HTR-8/SVneo (cell line): ENCODE measurements around the gene TMEM179.

Source experiments
- DNase-seq: peaks from one replicate; pipeline ENCODE4 v3.0.0; 2011; ENCODE audit warnings: low spot score, mixed read lengths; ENCODE audit not compliant: insufficient read length
- FAIRE-seq: peaks from 2 replicates; lab custom pipeline; 2011; peaks lifted over from hg19 to GRCh38; lab: Jason Lieb, UNC

The TMEM179 gene

DNA sequence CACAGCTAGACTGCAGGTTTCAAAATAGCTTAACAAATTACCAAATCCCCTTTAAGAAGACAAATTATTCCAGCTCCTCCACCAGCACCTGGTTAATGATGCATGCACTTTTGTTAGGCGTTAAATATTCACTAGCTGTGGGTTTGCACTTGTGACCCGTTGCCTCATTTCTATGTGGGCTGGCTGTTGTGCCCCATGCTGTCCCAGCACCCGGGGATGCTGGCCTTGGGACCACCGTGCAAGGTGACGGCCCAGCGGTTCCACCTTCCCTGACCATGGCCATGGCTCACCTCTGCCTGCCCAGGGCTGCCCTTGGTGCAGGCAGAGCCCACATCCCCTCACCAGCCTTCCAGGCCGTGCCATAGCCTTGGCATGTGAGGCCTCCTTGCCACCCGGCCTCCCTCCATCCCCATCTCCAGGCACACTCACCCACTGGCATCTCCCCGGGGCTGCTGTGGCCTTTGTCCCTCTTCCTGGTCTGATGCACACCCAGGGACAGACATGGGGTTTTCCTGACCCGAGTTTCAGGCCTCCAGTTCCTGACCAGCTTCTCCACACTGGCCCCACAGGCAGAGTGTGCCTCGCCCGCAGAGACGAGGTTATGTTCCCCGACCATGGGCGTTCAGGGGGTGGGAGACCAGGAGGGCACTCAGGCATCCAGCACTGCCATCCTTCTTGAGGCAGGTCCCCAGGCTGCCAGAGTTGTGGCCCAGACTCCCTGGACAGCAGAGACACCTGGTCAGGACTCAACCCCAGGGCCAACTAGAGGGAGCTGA, 45.4 kb downstream of the TMEM179 start:
- DNase-seq, result no peak
- no peak for FAIRE-seq

DNA sequence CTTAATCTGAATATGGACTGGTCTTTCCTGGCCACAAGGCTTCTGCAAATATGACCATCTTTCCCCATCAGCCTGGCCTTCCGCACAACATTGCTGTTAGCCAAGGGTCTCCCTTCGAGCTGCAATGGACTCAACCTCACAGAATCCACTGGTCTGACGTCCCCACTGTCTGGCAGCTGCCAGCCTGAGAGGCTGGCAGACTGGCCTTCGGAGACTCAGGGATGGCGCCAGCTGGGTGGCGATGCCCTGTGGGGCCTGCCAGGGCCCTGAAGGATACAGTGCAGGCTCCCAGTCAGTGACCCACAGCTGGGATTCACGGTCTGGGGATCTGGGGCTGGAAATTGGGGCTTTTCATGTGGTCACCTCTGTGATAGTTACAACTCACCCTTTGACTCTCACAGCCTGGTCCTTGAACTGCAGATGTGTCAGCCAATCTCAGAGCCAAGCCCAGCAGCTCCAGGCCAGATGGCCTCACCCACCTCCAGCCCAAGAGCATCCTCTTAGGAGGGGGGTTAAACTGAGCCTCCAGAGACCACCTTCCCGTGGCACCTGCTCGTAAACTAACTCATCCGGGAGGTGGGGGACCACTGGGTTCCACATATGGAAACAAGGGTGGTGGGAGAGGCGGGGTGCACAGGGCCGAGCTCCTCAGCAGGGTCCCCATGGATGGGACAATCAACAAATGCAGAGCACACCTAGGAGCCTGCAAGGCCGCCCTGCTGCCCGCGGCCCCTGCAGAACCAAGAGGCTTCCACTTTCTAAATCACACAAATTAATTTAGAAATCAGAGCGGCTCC, 46.1 kb downstream of the TMEM179 start:
- no peak for FAIRE-seq
- DNase-seq, result no peak

DNA sequence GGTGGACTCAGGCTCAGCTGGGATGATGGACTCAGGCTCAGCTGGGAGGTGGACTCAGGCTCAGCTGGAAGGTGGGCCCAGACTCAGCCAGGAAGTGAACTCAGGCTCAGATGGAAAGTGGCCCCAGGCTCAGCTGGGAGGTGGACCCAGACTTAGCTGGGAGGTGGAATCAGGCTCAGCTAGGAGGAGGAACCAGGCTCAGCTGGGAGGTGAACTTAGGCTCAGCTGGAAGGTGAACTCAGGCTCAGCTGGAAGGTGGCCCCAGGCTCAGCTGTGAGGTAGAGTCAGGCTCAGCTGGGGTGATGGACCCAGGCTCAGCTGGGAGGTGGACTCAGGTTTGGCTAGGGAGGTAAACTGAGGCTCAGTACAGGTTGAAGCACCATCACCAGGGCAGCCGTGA, 46.8 kb downstream of the TMEM179 start:
- FAIRE-seq (no peak), DNase-seq (no peak)

DNA sequence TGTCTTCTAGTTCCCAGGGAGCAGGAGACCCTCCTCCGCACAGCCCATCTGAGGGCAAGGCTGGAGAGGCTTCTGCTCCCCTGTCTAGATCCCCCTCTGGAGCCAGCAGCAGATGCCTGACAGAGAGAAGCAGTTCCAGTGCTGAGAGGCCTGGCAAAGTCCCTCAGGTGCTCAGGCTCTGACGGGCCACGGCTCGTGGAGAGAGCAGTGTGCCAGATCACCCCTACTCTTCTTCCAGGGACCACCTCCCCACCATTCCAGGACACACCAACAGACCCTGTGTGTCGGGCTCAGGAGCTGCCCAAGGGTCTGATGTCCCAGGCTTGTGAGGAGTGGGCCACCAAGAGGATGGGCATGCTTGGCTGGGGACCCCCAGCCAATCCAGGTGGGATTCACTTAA, 47.5 kb downstream of the TMEM179 start:
- no peak for DNase-seq
- no peak for FAIRE-seq

DNA sequence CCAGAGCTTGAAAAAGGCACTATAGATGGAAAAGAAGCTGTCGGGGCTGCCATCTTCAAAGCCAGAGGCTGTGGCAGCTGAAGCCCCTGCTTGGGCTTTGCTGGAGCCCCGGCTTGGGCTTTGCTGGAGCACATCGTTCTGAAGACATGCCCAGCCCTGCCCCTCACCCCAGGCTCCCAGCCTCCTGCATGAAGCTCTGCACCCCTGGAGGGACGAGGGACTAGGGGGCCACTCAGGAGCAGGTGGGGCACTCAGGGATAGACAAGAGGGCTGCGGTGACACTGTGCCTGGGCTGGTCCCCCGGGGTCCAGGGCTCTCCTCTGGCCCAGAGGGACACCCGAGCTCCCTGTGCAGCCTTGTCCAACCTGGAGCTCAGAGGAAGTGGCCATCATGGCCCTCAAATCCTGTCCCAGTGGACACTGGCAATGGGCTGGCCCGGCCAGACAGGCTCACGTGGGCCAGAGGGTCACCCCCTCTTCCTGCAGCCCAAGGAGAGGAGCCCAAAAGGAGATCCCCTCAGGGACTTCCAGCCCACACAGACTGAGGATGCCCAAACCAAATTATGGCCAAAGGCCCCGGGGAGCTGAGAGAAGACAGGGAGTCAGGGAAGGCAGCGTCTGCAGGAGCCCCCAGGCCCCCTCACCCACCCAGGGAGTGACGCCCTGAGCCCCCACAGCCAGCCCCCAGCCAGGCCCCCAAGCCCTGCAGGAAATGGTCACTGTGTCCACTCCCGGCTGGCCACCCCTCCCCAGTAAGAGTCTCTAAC, 48.1 kb downstream of the TMEM179 start:
- DNase-seq, result no peak
- no peak for FAIRE-seq

DNA sequence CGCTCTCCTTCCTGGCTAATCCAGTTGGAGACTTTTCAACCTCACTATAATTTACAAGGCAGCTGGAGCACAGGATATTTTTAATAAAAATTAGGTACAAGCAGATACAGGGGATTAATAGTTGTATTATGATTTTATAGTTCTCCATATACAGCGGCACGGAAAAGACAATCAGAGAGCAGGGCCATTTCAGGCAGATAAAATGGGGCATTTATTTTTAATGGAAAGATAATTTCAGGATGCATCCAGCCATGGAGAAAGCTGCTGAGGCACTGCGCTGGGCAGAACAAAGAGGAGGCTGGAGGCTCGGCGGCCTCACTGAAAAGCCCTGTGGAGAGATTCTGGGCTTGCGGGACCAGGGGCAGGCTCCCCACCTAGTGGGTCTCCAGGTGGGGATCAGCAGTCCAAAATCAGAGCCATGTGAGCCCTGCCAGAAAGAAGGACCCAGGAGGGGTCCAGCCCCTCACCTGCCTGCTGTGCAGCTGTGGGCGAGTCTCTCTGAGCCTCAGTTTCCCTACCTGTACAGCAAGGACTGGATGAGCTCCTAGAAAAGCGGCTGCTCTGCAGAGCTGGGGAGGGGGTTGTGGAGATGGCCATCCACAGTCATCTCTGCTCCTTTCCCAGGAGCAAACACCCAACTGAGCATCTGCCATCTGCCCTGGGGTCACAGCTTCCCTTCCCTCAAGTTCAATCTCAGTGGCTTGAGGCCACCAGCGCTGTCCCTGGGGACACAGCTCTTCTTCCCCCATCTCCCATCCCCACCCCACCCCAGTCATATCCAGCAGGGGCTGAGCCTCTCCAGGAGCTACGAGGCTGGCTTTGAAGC, 48.9 kb downstream of the TMEM179 start:
- DNase-seq, result no peak
- no peak for FAIRE-seq

DNA sequence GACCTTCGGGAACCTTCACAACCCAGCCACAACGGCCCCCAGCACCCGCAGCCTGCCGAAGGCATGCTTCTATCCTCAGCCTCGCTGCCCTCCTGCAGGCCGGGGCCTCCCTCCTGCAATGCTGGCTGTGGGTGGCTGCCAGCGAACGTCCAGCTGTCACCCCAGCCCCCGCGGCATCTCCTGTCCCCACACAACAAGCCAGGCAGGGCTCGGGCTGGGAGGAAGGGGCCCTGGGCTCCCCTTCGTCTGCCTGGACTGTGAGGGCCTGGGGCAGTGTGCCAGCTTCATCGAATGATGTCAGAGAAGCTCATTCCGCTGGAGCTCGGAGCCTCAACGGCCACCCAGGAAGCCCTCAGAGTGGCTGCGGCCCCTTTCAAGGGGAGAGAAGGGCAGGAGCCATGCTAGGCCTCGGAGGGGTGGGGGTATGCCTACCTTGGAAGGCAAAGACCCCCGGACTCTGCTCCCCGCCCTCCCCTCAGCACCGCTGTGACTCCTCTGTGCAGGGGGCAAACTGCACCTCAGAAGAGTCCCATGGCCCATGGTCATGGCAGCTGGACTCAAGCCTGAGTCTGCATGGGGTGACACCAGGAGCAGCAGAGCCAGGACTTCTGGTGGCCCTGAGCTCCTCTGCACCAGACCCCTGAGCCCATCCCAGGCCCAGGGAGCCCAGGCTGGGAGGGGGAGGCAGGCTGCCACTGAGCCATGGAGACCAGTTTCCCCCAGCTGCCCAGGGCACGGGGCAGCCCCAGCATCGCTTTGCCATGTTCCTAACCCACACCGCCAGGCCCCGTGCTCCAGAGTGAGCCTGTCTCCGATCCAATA, 49.8 kb downstream of the TMEM179 start:
- FAIRE-seq, result no peak

DNA sequence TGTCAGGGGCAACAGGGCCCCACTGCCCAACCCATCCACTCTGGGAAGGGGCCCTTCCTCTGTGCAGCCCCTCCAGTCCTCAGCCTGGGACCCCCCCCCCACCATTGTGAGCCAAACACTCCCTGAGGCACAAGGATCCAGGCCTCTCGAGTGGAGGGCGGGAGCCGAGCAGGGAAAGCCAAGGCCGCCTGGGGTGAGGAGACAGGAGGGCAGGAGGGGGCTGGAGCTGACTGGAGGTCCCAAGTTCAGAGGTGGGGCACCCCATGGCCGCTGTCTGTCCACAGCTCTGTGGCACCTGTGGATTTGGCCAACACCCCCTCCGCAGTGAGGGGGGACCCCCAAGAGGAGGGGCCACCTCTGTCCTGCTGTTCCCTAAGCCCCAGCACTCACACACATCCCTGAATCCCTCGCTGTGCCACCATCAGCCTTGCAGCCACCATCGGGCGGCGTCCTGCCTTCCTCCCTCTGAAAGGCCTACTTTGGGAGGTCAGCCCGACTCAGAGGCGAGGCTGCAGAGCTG, 50.4 kb downstream of the TMEM179 start:
- no peak for DNase-seq
- no peak for FAIRE-seq

More for the DNA sequence above, 49.8 kb downstream of the TMEM179 start:
- no peak for DNase-seq

DNA sequence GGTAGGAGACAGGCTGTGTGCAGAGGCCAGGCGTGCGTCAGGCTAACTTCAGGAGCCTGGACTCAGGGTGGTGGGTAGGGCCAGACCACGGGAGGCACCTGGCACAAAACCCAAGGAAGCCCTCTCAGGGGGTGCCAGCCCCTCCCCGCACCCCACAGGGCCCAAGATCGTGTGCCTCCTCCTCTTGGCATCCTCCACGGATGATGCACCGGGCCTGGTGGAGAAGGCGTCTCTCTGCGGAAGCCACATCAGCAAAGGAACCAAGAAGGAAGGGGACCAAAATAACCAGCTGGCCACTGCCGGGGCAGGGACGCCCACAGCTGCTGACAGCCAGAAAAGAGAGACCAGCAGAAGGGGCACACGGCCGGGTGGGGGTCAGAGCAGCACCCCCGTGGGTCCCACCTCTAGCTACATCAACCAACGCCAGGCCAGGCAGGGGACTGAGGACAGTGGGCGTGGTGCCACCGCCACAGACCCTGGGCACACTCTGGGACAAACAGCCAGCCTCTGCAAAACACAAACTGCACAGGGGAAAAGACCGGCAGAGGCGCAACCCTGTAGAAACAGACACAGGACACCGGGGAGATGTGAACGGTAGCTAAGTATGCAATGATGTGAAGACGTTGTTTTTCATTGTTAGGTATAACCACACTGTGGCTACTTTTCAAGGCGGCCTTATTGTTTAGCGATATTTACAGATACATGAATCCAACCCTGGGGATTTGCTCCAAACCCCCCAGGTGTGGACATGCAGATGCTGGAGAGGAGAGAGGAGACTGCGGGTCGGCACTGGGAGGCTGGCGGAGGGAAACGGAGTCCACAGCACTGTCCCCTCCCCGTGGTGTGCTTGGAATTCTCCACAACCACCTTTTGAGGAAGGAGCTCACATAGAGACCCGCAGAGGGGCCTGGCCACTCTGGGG, 51.1 kb downstream of the TMEM179 start:
- FAIRE-seq (no peak), DNase-seq (no peak)

DNA sequence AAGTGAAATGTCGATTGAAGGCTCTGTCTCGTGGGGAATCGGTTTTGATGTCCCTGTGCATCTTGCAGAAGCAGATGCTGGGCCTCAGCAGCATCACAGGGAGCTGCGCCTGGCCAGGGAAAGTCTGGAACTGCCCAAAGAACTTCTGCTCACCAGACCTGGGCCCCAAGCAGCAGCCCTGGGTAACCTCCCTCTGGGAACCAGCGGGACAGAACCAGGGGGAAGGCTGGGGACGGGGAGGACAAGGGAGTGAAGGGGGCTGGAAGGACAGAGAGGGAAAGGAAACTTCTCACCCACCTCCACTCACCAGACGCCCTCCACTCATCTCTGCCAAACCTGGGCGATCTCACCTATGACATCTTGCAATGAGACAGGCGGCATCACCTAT, 51.8 kb downstream of the TMEM179 start:
- DNase-seq (no peak), FAIRE-seq (no peak)

DNA sequence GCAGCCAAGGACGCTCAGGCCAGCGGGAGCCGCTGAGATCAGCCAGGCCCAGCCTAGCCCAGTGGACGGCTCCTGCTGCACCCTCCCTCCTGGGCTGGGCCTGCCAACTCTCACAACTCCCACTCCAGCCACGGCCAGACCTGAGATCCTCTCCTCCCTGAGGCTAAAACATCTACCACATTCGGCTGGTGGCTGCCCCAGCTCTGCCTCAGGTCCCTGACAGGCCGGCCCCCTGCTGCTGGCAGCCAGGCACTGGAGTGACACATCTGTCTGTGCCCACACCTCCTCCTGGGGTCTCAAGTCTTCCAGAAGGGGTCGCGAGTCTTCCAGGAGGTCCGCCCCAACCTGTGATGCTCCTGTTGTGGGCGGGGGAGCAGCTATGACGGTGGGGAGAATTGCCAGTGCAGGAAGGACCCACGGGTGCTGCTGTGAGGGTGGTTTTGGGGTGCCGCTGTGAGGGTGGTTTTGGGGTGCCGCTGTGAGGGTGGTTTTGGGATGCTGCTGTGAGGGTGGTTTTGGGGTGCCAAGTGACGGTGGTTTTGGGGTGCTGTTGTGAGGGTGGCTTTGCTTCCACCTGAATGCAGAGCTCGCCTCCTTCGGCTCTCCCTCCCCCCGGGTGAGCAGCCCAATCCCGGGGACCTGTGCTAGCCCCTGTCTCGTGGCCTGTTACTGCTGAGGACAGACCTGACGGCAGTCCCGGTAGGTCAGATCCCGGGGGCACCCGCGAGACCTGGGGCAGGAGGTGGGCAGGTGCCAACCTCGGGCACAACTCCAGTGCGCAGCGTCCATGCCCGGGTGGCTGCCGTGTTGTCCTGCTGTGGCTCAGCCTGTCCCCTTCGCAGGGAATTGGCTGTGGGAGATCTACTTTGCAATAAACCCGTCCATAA, 52.5 kb downstream of the TMEM179 start:
- no peak for DNase-seq
- FAIRE-seq, result no peak

DNA sequence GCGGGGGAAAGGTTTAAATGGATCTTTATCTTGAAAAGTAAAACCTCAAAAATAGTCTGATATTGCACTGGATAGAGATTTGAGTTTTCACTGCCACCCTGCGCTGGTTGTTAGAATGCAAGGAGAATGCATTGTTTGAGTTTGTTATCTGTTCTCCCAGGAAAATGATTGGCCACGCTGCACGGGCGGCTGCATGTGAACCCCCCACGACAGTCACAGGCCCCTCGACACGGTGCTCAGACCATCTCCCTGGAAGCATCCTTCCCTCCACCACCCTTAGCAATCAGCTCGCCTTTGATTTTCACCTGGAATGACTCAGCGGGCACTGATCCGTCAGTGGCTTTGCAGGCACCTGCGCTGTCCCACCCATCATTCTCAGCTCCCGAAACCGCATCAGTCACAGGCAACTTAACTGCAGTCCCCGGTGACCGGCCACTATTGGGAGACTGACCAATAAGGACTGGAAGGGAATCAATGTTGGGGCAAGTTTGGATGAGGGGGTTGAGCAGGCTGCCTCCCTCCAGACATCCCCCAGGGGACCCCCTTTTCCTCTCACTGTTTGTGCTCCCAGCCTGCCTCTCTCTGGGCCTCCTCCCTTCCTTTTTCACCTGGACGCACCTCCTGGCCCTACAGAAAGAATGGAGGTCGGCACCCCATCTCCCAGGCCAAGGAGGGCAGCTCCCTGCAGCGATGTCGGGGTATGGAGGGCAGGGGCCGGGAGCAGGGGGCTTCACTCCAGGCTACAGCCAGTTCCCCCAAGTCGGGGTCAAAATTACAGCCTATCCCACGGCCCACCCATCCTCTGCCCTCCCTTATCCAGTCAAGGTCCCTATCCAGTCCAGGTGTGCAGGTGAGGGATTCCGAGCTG, 53.5 kb downstream of the TMEM179 start:
- no peak for FAIRE-seq
- DNase-seq, result no peak

DNA sequence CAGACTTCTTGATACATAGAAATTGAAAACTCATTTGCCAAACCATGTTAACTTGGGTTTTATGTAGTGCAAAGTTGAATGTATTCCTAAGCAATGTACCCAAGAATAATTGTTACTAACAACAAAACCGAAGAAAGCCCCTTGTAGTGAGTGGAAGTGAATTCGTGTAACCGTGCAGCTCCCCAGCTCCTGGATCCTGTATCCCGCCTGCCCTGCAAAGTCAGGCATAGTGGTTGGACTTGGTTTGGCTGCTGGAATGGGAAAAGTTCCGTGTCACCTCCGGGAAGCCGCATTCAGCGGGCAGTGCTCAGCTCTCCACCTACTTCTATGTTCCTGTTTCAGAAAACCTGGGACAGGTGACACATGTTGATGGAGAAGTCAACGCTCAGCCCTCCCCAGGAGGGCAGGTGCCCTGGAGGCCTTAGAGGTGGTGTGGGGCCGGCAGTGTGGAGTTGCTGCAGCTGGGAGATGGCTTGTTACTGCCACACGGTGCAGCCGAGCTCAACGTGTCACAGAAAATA, 54.2 kb downstream of the TMEM179 start:
- no peak for FAIRE-seq
- no peak for DNase-seq

DNA sequence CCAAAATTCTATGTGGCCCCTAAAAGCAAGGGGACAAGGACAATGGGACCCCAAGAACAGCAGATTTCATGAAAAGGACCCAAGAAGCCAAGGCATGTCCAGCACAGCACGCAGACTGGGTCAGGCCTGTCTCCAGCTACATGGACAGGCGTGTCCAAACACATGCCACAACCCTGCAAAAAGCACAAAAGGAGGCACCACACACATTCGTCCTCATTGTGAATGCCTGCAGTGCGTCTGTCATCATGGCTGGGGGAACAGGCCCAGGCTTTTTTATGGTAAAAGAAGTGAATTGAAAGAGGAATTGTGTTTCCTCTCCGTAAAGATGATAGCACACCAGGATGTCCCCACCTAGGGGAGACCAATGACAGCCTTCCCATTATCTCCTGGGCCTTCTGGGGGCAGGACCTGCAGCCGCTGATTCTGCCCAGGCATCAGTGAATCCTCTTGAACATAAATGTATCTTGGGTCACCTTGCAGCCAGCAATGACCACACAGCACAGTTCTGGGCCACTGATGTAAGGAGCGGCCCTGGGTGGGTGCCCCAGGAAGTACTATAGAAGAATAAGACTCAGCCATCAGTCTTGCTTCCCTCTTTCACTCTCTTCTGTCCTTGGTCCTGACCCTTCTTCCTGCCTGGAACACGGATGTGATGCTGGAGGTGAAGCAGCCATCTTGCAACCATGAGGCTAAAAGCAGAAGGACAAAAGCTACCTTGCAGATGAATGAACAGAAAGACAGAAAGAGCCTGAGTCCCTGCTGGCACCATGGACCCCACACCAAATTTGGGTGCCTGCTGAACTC, 54.8 kb downstream of the TMEM179 start:
- FAIRE-seq (no peak), DNase-seq (no peak)
